ENCODE results near the gene C4B.
"Not testable (repeated sequence)": the region's sequence is repeated elsewhere in the genome, so short reads cannot be mapped to it uniquely, and the experiment has no call there.

Gene C4B

DNA sequence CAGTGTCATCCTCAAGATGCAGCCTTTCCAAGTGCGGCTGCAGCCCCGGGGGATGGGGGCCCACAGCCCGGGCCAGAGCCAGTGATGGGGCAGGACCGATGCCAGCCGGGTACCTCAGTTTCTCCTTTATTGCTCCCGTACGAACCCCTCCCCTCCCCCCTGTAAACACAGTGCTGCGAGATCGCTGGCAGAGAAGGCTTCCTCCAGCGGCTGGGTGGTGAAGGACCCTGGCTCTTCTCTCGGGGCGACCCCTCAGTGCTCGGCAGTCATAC is 26.4 kb downstream of the C4B start:
- DNase-seq (ENCODE audit: low read depth); H3K4me3 ChIP-seq (ENCODE audit: low read depth, low read length): not testable (repeated sequence)

DNA sequence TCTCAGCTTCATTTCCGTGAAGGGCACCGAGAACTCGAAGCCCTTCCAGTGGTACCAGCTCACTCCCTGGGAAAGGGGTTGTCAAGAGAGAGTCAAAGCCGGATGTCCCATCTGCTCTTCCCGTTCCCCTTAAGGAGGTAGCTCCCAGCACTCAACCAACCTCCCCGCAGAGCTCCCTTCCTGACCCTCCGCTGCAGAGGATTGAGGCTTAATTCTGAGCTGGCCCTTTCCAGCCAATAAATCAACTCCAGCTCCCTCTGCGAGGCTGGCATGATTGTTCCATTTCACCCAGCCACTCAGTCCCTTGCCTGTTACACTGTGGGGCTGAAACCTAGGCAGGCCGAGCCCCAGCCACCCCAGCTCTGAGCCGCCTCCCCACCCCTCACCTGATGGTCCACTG is 26.8 kb downstream of the C4B start:
- DNase-seq (ENCODE audit: low read depth): not testable (repeated sequence)

DNA sequence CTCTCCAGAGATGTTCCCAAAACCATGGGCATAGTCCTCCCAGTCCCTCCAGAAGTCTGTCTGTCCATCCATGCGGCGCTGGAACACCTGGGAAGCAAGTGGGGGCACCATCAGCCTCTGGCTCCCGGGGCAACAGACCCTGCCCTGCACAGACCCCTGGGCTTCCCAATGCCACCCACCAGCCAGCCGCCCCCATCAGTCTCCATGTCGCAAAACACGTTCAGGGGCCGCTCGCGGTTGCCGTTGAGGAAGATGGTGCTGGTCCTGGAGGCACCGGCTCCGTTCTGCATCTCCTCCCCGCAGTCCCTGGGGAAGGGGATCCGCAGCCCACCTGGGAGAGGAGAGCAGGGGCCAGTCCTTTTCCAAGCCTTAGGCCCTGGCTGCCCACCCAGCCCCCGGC is 27.7 kb downstream of the C4B start:
- H3K4me3 ChIP-seq (ENCODE audit: low read depth, low read length); DNase-seq (ENCODE audit: low read depth): not testable (repeated sequence)

More for the DNA sequence above, 26.8 kb downstream of the C4B start:
- H3K4me3 ChIP-seq (ENCODE audit: low read depth, low read length): not testable (repeated sequence)

DNA sequence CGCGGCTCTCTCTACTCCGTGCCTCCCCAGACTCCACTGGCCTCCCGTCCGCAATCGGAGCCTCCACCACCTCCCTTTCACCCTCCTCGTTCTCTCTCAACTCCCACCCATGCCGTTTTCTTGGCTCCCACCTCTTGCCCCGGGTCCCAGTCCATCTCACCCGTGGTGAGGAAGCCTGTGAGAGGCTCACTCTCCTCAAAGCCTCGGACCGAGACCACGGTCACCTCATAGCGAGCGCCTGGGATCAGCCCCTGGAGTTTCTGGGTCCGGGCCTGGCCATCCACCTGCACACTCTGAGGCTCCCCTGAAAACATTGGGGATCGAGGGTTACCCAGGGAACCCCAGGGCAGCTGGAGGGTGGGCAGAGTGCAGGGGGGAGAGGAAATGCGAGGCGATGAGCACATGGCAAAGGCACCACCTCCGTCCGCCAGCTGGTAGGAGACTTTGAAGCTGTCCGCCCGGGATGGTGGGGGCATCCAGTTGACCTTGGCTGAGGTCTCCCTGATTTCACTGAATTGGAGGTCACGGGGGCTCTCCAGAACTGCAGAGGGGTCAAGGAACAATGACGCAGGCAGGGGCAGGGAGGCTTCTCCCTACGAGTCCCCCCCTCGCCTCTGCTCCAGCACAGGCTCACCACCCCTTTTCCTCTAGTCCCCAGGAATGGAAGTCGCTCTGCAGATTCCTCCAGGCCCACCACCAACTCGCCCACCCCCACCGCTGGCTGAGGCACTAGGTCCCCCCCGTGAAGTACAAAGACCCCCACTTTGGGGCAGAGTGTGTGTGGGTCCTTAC is 29.2 kb downstream of the C4B start:
- H3K4me3 ChIP-seq (ENCODE audit: low read depth, low read length); DNase-seq (ENCODE audit: low read depth): not testable (repeated sequence)

DNA sequence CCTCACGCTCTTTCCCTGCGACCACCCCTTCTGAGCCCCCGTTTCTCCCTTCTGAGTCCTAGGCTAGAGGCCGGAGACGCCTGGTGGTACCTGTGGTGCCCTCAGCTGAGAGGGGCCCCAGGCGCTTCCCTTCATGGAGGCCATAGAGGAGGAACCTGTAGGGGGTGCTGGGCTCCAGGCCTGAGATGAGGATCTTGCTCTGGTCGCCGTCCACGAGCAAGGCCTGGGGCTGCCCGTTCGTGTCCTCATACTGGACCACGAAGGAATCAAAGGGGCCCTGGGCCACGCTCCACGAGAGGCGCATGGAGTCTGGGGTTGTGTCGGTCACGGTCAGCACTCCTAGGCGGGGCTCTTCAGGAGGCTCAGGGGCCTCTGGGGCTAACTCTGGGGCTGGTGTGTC is 30.3 kb downstream of the C4B start:
- DNase-seq (ENCODE audit: low read depth); H3K4me3 ChIP-seq (ENCODE audit: low read depth, low read length): not testable (repeated sequence)

DNA sequence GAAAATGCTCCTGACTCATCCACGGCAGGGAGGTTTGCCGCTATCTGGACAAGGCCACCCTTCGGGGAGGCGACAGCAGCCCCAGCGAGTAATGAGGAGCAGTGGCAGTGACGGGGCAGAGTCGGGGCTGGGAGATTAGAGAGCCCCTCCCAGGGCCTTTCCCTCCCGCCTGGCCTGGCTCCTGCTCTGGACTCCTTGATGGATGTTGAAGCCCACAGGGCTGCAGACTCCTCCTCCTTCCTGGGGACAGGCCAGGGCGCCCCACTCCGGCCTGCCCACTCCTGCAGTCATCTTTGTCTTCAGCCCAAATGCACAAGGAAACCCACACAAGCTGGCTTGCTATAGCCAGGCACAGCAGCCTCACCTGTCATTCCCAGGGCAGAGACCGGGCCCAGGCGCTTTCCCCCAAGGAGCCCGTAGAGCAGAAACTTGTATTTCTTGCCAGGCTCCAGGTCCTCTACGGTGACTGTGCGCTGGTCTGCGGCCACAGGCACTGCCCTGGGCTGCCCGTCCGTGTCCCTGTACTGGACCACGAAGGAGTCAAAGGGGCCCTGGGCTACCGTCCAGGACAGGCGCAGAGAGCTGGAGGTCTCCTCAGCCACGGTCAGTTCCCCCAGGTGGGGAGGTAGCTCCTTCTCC is 31.3 kb downstream of the C4B start:
- no peak overlapping the region for H3K4me3 ChIP-seq (ENCODE audit: low read depth, low read length)
- DNase-seq (ENCODE audit: low read depth): no peak
- TF ChIP-seq, protein P1, sequence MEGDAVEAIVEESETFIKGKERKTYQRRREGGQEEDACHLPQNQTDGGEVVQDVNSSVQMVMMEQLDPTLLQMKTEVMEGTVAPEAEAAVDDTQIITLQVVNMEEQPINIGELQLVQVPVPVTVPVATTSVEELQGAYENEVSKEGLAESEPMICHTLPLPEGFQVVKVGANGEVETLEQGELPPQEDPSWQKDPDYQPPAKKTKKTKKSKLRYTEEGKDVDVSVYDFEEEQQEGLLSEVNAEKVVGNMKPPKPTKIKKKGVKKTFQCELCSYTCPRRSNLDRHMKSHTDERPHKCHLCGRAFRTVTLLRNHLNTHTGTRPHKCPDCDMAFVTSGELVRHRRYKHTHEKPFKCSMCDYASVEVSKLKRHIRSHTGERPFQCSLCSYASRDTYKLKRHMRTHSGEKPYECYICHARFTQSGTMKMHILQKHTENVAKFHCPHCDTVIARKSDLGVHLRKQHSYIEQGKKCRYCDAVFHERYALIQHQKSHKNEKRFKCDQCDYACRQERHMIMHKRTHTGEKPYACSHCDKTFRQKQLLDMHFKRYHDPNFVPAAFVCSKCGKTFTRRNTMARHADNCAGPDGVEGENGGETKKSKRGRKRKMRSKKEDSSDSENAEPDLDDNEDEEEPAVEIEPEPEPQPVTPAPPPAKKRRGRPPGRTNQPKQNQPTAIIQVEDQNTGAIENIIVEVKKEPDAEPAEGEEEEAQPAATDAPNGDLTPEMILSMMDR (IDR thresholded peaks at IDR 0.05; ENCODE audit: low read depth, low read length, missing control alignments): no peak

DNA sequence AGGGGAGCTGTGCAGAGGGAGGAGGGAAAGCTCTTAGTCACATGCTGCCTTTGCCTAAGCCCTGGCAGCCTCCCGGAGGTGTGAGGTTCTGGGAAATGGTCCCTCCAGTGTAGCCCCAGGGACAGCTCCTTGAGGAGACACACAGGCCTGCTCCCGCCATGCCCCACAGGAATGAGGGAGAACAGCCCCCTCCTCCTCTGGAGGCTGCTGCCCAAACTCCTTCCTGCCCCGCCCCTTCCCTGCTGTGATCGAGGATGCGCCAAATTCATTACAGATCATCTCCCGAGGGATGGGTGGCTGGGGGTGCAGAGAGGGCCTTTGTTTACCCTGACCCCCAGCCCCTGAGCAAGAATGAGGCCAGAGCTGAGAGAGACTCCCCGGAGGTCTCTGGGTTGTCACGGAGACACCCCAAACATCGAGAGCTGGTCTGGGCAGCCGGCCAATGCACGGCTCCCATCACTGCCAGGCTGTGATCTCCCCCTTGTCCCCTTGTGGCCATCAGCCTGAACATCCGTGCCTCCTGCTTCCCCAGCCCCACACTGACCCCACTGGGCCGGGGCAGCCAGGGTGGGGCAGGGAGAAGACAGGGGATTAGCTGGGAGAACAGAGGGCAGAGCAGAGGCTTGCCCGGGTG is 32.0 kb downstream of the C4B start:
- TF ChIP-seq, protein P1 (IDR thresholded peaks at IDR 0.05; ENCODE audit: low read depth, low read length, missing control alignments): no peak
- no peak for DNase-seq (ENCODE audit: low read depth)
- H3K4me3 ChIP-seq (ENCODE audit: low read depth, low read length): no peak overlapping the region

DNA sequence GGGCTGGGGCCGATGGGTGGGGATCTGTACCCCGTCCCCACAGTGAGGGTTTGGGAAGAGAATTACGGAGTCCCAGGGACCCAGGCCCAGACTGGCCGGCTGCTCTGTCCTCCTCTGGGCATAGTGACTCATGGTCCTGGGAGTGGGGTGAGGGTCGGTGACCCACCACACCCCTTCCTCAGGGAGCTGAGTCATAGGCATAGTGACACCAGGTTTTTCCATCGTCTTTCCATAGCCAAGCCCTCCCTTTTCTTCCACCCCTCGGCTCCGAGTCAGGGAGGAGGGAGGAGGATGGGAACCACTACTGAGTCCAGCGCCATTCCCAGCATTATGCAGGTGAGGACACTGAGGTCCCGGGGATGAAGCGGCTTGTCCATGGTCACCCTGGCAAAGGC is 32.5 kb downstream of the C4B start:
- TF ChIP-seq, protein P1 (IDR thresholded peaks at IDR 0.05; ENCODE audit: low read depth, low read length, missing control alignments): no peak
- no peak overlapping the region for H3K4me3 ChIP-seq (ENCODE audit: low read depth, low read length)
- DNase-seq (ENCODE audit: low read depth): no peak

DNA sequence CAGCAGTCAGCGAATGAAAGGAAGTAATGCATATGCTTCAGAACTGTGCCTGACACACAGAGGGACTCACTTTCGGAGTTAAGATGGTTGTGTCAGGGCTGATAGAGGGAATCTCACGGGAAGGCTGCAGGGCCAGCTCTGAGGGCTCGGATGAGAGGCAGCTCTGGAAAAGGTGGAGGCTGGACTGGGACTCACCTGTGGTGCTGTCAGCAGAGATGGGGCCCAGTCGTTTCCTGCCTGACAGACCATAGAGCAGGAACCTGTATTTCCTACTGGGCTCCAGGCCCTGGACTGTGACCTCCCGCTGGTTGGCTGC is 32.9 kb downstream of the C4B start:
- no peak for DNase-seq (ENCODE audit: low read depth)
- no peak overlapping the region for H3K4me3 ChIP-seq (ENCODE audit: low read depth, low read length)
- TF ChIP-seq, protein P1 (IDR thresholded peaks at IDR 0.05; ENCODE audit: low read depth, low read length, missing control alignments): no peak

Measured in GM12864 (cell line).